D721Med (cell line): ENCODE measurements around the gene SH2D4B.
"Not testable (repeated sequence)": the region's sequence is repeated elsewhere in the genome, so short reads cannot be mapped to it uniquely, and the experiment has no call there.

ENCODE experiments used
- DNase-seq: peaks from one replicate; pipeline ENCODE4 v3.0.0; 2011; ENCODE audit warnings: low spot score; ENCODE audit not compliant: insufficient read length
- FAIRE-seq: peaks from 2 replicates; lab custom pipeline; 2011; peaks lifted over from hg19 to GRCh38; lab: Jason Lieb, UNC
- CTCF ChIP-seq: IDR thresholded peaks from 2 replicates; pipeline ENCODE4 v1.5.1; 2012; ENCODE audit warnings: mild to moderate bottlenecking, control low read depth; ENCODE audit not compliant: insufficient read depth; ENCODE audit errors: missing control alignments

The SH2D4B gene

GRCh38 chr10:80540618-80540980 is 2.9 kb downstream of the SH2D4B start:
- DNase-seq = no peak
- no peak for FAIRE-seq
- TF ChIP-seq CTCF = no peak

GRCh38 chr10:80540981-80541750 is 3.5 kb downstream of the SH2D4B start:
- DNase-seq = no peak
- FAIRE-seq = no peak
- TF ChIP-seq CTCF = no peak

- no peak for FAIRE-seq
- TF ChIP-seq CTCF = no peak
- no peak for DNase-seq
Observed at GRCh38 chr10:80542053-80542452, 4.4 kb downstream of the SH2D4B start.

GRCh38 chr10:80542652-80543318 is 5.1 kb downstream of the SH2D4B start:
- FAIRE-seq = no peak

GRCh38 chr10:80543319-80543672 is 5.6 kb downstream of the SH2D4B start:
- FAIRE-seq, DNase-seq: not testable (repeated sequence)

More at GRCh38 chr10:80542652-80543318, 5.1 kb downstream of the SH2D4B start:
- DNase-seq = no peak
- no peak for TF ChIP-seq CTCF

- no peak for TF ChIP-seq CTCF
- no peak for DNase-seq
- FAIRE-seq = no peak
Observed at GRCh38 chr10:80544316-80544953, 6.7 kb downstream of the SH2D4B start.

GRCh38 chr10:80545258-80545881 is 7.7 kb downstream of the SH2D4B start:
- FAIRE-seq (no peak), DNase-seq (no peak)
- no peak for TF ChIP-seq CTCF
